Head of caudate nucleus (tissue), 42 donors: ENCODE results near the gene ZCCHC9.
"Not testable (repeated sequence)": the region's sequence is repeated elsewhere in the genome, so short reads cannot be mapped to it uniquely, and the experiment has no call there.

Source experiments
- DNase-seq, 42 donors: peaks; one replicate each; pipeline versions ENCODE4 v3.0.0 to v3.0.0-alpha.2; 2020 to 2021; ENCODE audit warnings: mixed read lengths in 7 of 42
- intact Hi-C: fragments of 100-400 bp; cut with DNase I; formaldehyde crosslinking; loops from one replicate; pipeline ENCODE4 v1.15.0; 2022

ZCCHC9 gene

GRCh38 chr5:81302596-81302995, 1.2 kb downstream of the ZCCHC9 start:
- DNase-seq = no peak
- intact Hi-C loops = no loop called here

- intact Hi-C loops = no loop called here
- no peak for DNase-seq
Measured at GRCh38 chr5:81303563-81303962, 2.2 kb downstream of the ZCCHC9 start.

GRCh38 chr5:81305785-81306184, 4.4 kb downstream of the ZCCHC9 start:
- no peak for DNase-seq
- intact Hi-C loops = no loop called here

- no peak for DNase-seq
- intact Hi-C loops = no loop called here
Measured at GRCh38 chr5:81308836-81309235, 7.4 kb downstream of the ZCCHC9 start.

- intact Hi-C loops = no loop called here
- no peak for DNase-seq
Measured at GRCh38 chr5:81310402-81311063, 9.1 kb downstream of the ZCCHC9 start.

- intact Hi-C loops = no loop called here
Measured at GRCh38 chr5:81313278-81313677, 11.9 kb downstream of the ZCCHC9 start.

GRCh38 chr5:81313686-81314085, 12.3 kb downstream of the ZCCHC9 start:
- no peak for DNase-seq
- intact Hi-C loops = no loop called here

More at GRCh38 chr5:81313278-81313677, 11.9 kb downstream of the ZCCHC9 start:
- no peak for DNase-seq

GRCh38 chr5:81314581-81314980, 13.2 kb downstream of the ZCCHC9 start:
- intact Hi-C loops = no loop called here
- DNase-seq = no peak

GRCh38 chr5:81315336-81315735, 13.9 kb downstream of the ZCCHC9 start:
- intact Hi-C loops = no loop called here
- DNase-seq = no peak

- no peak for DNase-seq
- intact Hi-C loops = no loop called here
Measured at GRCh38 chr5:81315830-81316229, 14.4 kb downstream of the ZCCHC9 start.

- intact Hi-C loops = no loop called here
- DNase-seq = no peak
Measured at GRCh38 chr5:81316571-81316970, 15.2 kb downstream of the ZCCHC9 start.

- intact Hi-C loops = no loop called here
- no peak for DNase-seq
Measured at GRCh38 chr5:81317536-81317935, 16.1 kb downstream of the ZCCHC9 start.

- DNase-seq = no peak
- intact Hi-C loops = no loop called here
Measured at GRCh38 chr5:81326554-81326953, 25.2 kb downstream of the ZCCHC9 start.

GRCh38 chr5:81334304-81335061, 33.1 kb downstream of the ZCCHC9 start:
- intact Hi-C loops = no loop called here

GRCh38 chr5:81335946-81336345, 34.6 kb downstream of the ZCCHC9 start:
- intact Hi-C loops = no loop called here
- DNase-seq = no peak

More at GRCh38 chr5:81334304-81335061, 33.1 kb downstream of the ZCCHC9 start:
- no peak for DNase-seq

- intact Hi-C loops = no loop called here
- no peak for DNase-seq
Measured at GRCh38 chr5:81336556-81336955, 35.2 kb downstream of the ZCCHC9 start.

GRCh38 chr5:81337803-81338202, 36.4 kb downstream of the ZCCHC9 start:
- intact Hi-C loops = no loop called here
- DNase-seq = no peak

- DNase-seq, intact Hi-C loops: not testable (repeated sequence)
Measured at GRCh38 chr5:81338213-81338612, 36.8 kb downstream of the ZCCHC9 start.

GRCh38 chr5:81344736-81345135, 43.3 kb downstream of the ZCCHC9 start:
- DNase-seq = no peak

GRCh38 chr5:81345411-81346003, 44.1 kb downstream of the ZCCHC9 start:
- DNase-seq = no peak
- intact Hi-C loops = no loop called here

More at GRCh38 chr5:81344736-81345135, 43.3 kb downstream of the ZCCHC9 start:
- intact Hi-C loops = no loop called here
